Spinal cord (tissue), 10 donors: ENCODE results near the gene FRAS1. TPM values are rescaled to one million over a fixed set of nuclear protein-coding genes. Genes with fewer than 3 reads are reported as not detected.

Source experiments
- DNase-seq, 6 donors: peaks; one replicate each; pipeline versions ENCODE4 v3.0.0 to v3.0.0-alpha.2; 2013 to 2015; ENCODE audit warnings: low spot score in 6 of 6, low read depth in 4 of 6
- H3K27ac ChIP-seq: one replicate; pipeline ENCODE4 v1.5.1; 2013; ENCODE audit warnings: low read depth, low read length, control low read depth
- H3K27me3 ChIP-seq: one replicate; pipeline ENCODE4 v1.6.1; 2013; ENCODE audit warnings: low read length; ENCODE audit not compliant: control insufficient read depth, insufficient read depth
- H3K36me3 ChIP-seq: one replicate; pipeline ENCODE4 v1.6.1; 2013; ENCODE audit warnings: low read length; ENCODE audit not compliant: control insufficient read depth, insufficient read depth
- H3K4me1 ChIP-seq: one replicate; pipeline ENCODE4 v1.6.1; 2013; ENCODE audit warnings: low read length; ENCODE audit not compliant: control insufficient read depth, insufficient read depth
- H3K4me3 ChIP-seq: one replicate; pipeline ENCODE4 v1.5.1; 2013; ENCODE audit warnings: low read depth, low read length, control low read depth
- H3K9me3 ChIP-seq: one replicate; pipeline ENCODE4 v1.6.1; 2013; ENCODE audit warnings: low read length; ENCODE audit not compliant: control insufficient read depth, insufficient read depth
- WGBS: methylation state at CpG from one replicate; pipeline ENCODE4 v1.1.5; 2013; ENCODE audit warnings: missing lambda C conversion rate; ENCODE audit not compliant: insufficient coverage; 5-methylcytosine and 5-hydroxymethylcytosine counted together
- polyA plus RNA-seq, 2 donors: library from polyadenylated mRNA; unstranded; fragments of 120-200 nt; gene quantifications; one replicate each; pipeline ENCODE4 v1.2.1, GENCODE V29; 2013; ENCODE audit not compliant: insufficient read length in 2 of 2
- total RNA-seq, 2 donors: library from RNA; depleted of rRNA in 1 of 2; stranded (reverse); fragments of 120-200 nt in 1 of 2; fragments of >200 nt in 1 of 2; gene quantifications; one replicate each; pipeline versions ENCODE4 v1.2.3 to v1.2.4, GENCODE V29; 2013 to 2014
- donor health status: healthy.

FRAS1 gene
- total and polyA plus RNA-seq, 4 donors = 7.5 to 24.0 (median 16.5) TPM

- Histone ChIP-seq H3K36me3 (no peaks in the 10 kb centered on the region), H3K4me1 (no peaks in the 10 kb centered on the region), H3K9me3 (no peaks in the 10 kb centered on the region), H3K27me3 (no peaks in the 10 kb centered on the region), H3K4me3 (no peak overlapping the region), H3K27ac (no peak overlapping the region)
- no CpG with 5 or more reads among the region's 3 CpGs for WGBS
- DNase-seq = peak in 1 of 6 donors; percentile 39
Observed at GRCh38 chr4:78355306-78355705, 298.2 kb downstream of the FRAS1 start.

- H3K27me3 ChIP-seq = no peaks in the 10 kb centered on the region
- no peak overlapping the region for H3K27ac ChIP-seq
- H3K4me3 ChIP-seq = no peak overlapping the region
- no peaks in the 10 kb centered on the region for H3K4me1 ChIP-seq
- no peaks in the 10 kb centered on the region for H3K36me3 ChIP-seq
- H3K9me3 ChIP-seq = no peaks in the 10 kb centered on the region
- WGBS = 89% methylated on average over 2 of the region's 2 CpGs
- peak in 2 of 6 donors; percentile 26 to 38 for DNase-seq
Observed at GRCh38 chr4:78356251-78356786, 299.2 kb downstream of the FRAS1 start.

GRCh38 chr4:78357122-78357521 lies 300.0 kb downstream of the FRAS1 start:
- H3K27ac ChIP-seq = no peak overlapping the region
- H3K36me3 ChIP-seq = no peaks in the 10 kb centered on the region
- no peaks in the 10 kb centered on the region for H3K27me3 ChIP-seq
- no peak for DNase-seq
- H3K9me3 ChIP-seq = no peaks in the 10 kb centered on the region
- H3K4me3 ChIP-seq = no peak overlapping the region
- no peaks in the 10 kb centered on the region for H3K4me1 ChIP-seq
- no CpG with 5 or more reads among the region's 1 CpG for WGBS

- Histone ChIP-seq H3K36me3 (no peaks in the 10 kb centered on the region), H3K4me1 (peaks cover 3% of the 10 kb centered on the region), H3K27ac (no peak overlapping the region), H3K9me3 (no peaks in the 10 kb centered on the region), H3K4me3 (no peak overlapping the region), H3K27me3 (no peaks in the 10 kb centered on the region)
- WGBS = 40% methylated on average over 1 of the region's 3 CpGs
- DNase-seq = no peak
Observed at GRCh38 chr4:78360466-78360865, 303.3 kb downstream of the FRAS1 start.

GRCh38 chr4:78361621-78362120 lies 304.5 kb downstream of the FRAS1 start:
- H3K4me1 ChIP-seq = peaks cover 3% of the 10 kb centered on the region
- H3K4me3 ChIP-seq = no peak overlapping the region
- no peaks in the 10 kb centered on the region for H3K9me3 ChIP-seq
- no CpG with 5 or more reads among the region's 4 CpGs for WGBS
- no peaks in the 10 kb centered on the region for H3K27me3 ChIP-seq
- H3K36me3 ChIP-seq = no peaks in the 10 kb centered on the region
- H3K27ac ChIP-seq = no peak overlapping the region
- DNase-seq = no peak

GRCh38 chr4:78362310-78362709 lies 305.2 kb downstream of the FRAS1 start:
- peaks cover 3% of the 10 kb centered on the region for H3K4me1 ChIP-seq
- no peaks in the 10 kb centered on the region for H3K36me3 ChIP-seq
- 94% methylated on average over 6 of the region's 6 CpGs for WGBS
- DNase-seq = no peak
- no peaks in the 10 kb centered on the region for H3K9me3 ChIP-seq
- no peak overlapping the region for H3K27ac ChIP-seq
- H3K27me3 ChIP-seq = no peaks in the 10 kb centered on the region
- H3K4me3 ChIP-seq = no peak overlapping the region

- no peak overlapping the region for H3K4me3 ChIP-seq
- no peaks in the 10 kb centered on the region for H3K36me3 ChIP-seq
- peak in 1 of 6 donors; percentile 51 for DNase-seq
- H3K27ac ChIP-seq = no peak overlapping the region
- peaks cover 3% of the 10 kb centered on the region for H3K4me1 ChIP-seq
- H3K9me3 ChIP-seq = no peaks in the 10 kb centered on the region
- whole genome bisulfite sequencing = 79% methylated on average over 4 of the region's 6 CpGs
- H3K27me3 ChIP-seq = no peaks in the 10 kb centered on the region
Observed at GRCh38 chr4:78363031-78363570, 306.0 kb downstream of the FRAS1 start.

GRCh38 chr4:78369679-78370078 lies 312.6 kb downstream of the FRAS1 start:
- Histone ChIP-seq H3K27ac (no peak overlapping the region), H3K4me3 (no peak overlapping the region), H3K27me3 (no peaks in the 10 kb centered on the region), H3K4me1 (no peaks in the 10 kb centered on the region), H3K9me3 (no peaks in the 10 kb centered on the region), H3K36me3 (no peaks in the 10 kb centered on the region)
- WGBS = 20% methylated on average over 1 of the region's 4 CpGs
- peak in 3 of 6 donors; percentile 6 to 48 (median 34) for DNase-seq

GRCh38 chr4:78370631-78371372 lies 313.7 kb downstream of the FRAS1 start:
- H3K36me3 ChIP-seq = no peaks in the 10 kb centered on the region
- WGBS = 90% methylated on average over 2 of the region's 6 CpGs
- H3K4me1 ChIP-seq = no peaks in the 10 kb centered on the region
- H3K9me3 ChIP-seq = no peaks in the 10 kb centered on the region
- no peak overlapping the region for H3K4me3 ChIP-seq
- no peaks in the 10 kb centered on the region for H3K27me3 ChIP-seq
- no peak for DNase-seq
- H3K27ac ChIP-seq = no peak overlapping the region
